Glutamatergic neuron (in vitro differentiated cells): ENCODE data around the gene PI4K2A. TPM values are rescaled to one million over a fixed set of nuclear protein-coding genes. Genes with fewer than 3 reads are reported as not detected.
"Not testable (repeated sequence)": the region's sequence is repeated elsewhere in the genome, so short reads cannot be mapped to it uniquely, and the experiment has no call there.

Experiments
- DNase-seq: peaks from one replicate; pipeline ENCODE4 v3.0.0; 2022
- H3K27ac Mint-ChIP-seq: one replicate; pipeline ENCODE4 v1.8.0; 2020; ENCODE audit warnings: mild to moderate bottlenecking, mixed read lengths, inconsistent platforms; ENCODE audit not compliant: unreplicated experiment
- H3K27me3 Mint-ChIP-seq: one replicate; pipeline ENCODE4 v1.8.0; 2020; ENCODE audit warnings: mild to moderate bottlenecking, moderate library complexity, mixed read lengths, inconsistent platforms; ENCODE audit not compliant: unreplicated experiment
- H3K36me3 Mint-ChIP-seq: one replicate; pipeline ENCODE4 v1.8.0; 2020; ENCODE audit warnings: mild to moderate bottlenecking, mixed read lengths, inconsistent platforms; ENCODE audit not compliant: unreplicated experiment
- H3K4me1 Mint-ChIP-seq: one replicate; pipeline ENCODE4 v1.8.0; 2020; ENCODE audit warnings: mild to moderate bottlenecking, low read depth, mixed read lengths, inconsistent platforms; ENCODE audit not compliant: unreplicated experiment
- H3K4me3 Mint-ChIP-seq: one replicate; pipeline ENCODE4 v1.8.0; 2020; ENCODE audit warnings: mild to moderate bottlenecking, mixed read lengths, inconsistent platforms; ENCODE audit not compliant: unreplicated experiment
- H3K9me3 Mint-ChIP-seq: one replicate; pipeline ENCODE4 v1.8.0; 2020; ENCODE audit warnings: mild to moderate bottlenecking, moderate library complexity, mixed read lengths, inconsistent platforms; ENCODE audit not compliant: unreplicated experiment
- CTCF ChIP-seq: fragments of 200-600 bp; sonication (generic); IDR thresholded peaks from one replicate; pipeline ENCODE4 v1.5.0; 2021; ENCODE audit not compliant: partially characterized antibody, unreplicated experiment
- total RNA-seq: library from RNA; stranded (reverse); fragmentation: NEBNext Ultra II Directional; extraction: Animal tissue kit (Norgen Biotek cat#: 25700); gene quantifications from one replicate; pipeline ENCODE4 v1.2.1, GENCODE V29; 2021; ENCODE audit not compliant: unreplicated experiment

Gene PI4K2A
- total RNA-seq, 1 donor from 2014 or later = 17.9 TPM

DNA sequence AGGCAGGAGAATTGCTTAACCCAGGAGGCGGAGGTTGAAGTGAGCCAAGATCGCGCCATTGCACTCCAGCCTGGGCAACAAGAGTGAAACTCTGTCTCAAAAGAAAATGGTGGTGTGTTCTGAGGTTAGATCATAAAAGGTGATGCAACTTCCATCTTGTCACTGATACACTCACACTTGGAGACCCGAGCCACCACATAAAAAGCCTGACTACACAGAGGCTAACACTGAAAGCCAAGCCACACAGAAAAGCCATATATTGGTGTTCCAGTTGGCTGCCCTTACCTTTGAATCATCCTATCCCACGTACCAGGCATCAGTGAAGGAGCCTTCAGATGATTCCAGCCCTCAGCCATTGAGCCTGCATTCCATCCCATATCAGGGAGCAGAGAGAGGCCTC, 11.2 kb upstream of the PI4K2A start:
- Mint-ChIP-seq H3K4me1 (peaks cover 2% of the 10 kb centered on the region), H3K4me3 (no peak overlapping the region), H3K9me3 (peaks cover 2% of the 10 kb centered on the region), H3K27ac (no peak overlapping the region), H3K27me3 (peaks cover 9% of the 10 kb centered on the region), H3K36me3 (no peaks in the 10 kb centered on the region)
- no peak for TF ChIP-seq CTCF
- no peak for DNase-seq

DNA sequence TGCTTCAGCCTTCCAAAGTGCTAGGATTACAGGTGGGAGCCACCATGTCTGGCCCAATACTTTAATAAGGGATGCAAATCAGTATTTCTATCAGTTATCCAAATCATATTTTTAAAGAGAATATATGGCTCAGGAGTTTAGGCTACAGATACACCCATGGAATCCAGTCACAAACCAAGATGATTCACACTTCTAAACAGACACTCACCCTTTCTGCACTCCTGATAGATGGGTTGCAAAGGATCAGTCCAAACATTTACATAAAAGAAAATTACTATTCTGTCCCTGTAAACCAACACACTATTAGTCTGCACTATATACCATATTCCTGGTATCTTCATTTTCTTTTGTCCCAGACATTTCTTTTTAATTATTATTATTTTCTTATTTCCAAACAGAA, 9.4 kb upstream of the PI4K2A start:
- H3K4me3 Mint-ChIP-seq = no peak overlapping the region
- no peak for DNase-seq
- TF ChIP-seq CTCF = no peak

GRCh38 chr10:97632949-97633884, 7.3 kb upstream of the PI4K2A start, which contains the start of gene MORN4:
TSS of gene MORN4 (minus strand) at chr10:97633500. CDS start at chr10:97619653, 13,847 bp downstream.
- H3K4me1 Mint-ChIP-seq = peaks cover 2% of the 10 kb centered on the region
- peaks cover 9% of the 10 kb centered on the region for H3K27me3 Mint-ChIP-seq
- no peak for TF ChIP-seq CTCF
- no peaks in the 10 kb centered on the region for H3K36me3 Mint-ChIP-seq
- peak within 1 kb of the TSS; percentile 100 for H3K4me3 Mint-ChIP-seq
- H3K27ac Mint-ChIP-seq = peak within 1 kb of the TSS; percentile 95
- DNase-seq = peak; percentile 96
- H3K9me3 Mint-ChIP-seq = peaks cover 2% of the 10 kb centered on the region

More for the DNA sequence above, 9.4 kb upstream of the PI4K2A start:
- no peaks in the 10 kb centered on the region for H3K36me3 Mint-ChIP-seq
- peaks cover 2% of the 10 kb centered on the region for H3K4me1 Mint-ChIP-seq
- peaks cover 9% of the 10 kb centered on the region for H3K27me3 Mint-ChIP-seq
- no peak overlapping the region for H3K27ac Mint-ChIP-seq
- H3K9me3 Mint-ChIP-seq = peaks cover 2% of the 10 kb centered on the region

- H3K27me3 Mint-ChIP-seq = peaks cover 9% of the 10 kb centered on the region
- no peak for DNase-seq
- peak overlapping the region; percentile 95 for H3K27ac Mint-ChIP-seq
- H3K36me3 Mint-ChIP-seq = no peaks in the 10 kb centered on the region
- H3K4me1 Mint-ChIP-seq = peaks cover 2% of the 10 kb centered on the region
- peaks cover 2% of the 10 kb centered on the region for H3K9me3 Mint-ChIP-seq
- TF ChIP-seq CTCF = peak; percentile 63
- peak overlapping the region; percentile 100 for H3K4me3 Mint-ChIP-seq
Observed at GRCh38 chr10:97633921-97634320, 6.5 kb upstream of the PI4K2A start.

DNA sequence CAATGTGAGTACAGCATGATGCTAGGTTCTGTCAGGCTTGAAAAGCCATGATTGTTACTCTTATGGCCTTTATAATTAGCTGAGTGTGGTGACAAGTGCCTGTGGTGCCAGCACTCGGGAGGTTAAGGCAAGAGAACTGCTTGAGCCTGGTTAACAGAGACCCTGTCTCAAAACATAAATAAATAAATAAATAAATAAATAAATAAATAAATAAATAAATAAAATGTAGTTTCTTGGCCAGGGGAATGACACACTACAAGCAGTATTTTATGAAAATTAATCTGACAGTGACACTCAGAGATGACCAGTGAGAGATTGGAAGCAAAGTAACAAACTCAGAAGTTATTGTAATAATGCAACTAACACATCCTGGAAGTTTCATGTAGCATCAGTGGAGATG, 4.9 kb upstream of the PI4K2A start:
- peaks cover 11% of the 10 kb centered on the region for H3K27me3 Mint-ChIP-seq
- H3K4me1 Mint-ChIP-seq = peaks cover 2% of the 10 kb centered on the region
- H3K36me3 Mint-ChIP-seq = no peaks in the 10 kb centered on the region
- no peak for TF ChIP-seq CTCF
- DNase-seq = no peak
- H3K9me3 Mint-ChIP-seq = peaks cover 2% of the 10 kb centered on the region
- H3K27ac Mint-ChIP-seq = no peak overlapping the region
- no peak overlapping the region for H3K4me3 Mint-ChIP-seq

GRCh38 chr10:97639090-97639489, 1.4 kb upstream of the PI4K2A start:
- DNase-seq, H3K4me3 Mint-ChIP-seq, H3K4me1 Mint-ChIP-seq, H3K9me3 Mint-ChIP-seq, H3K27me3 Mint-ChIP-seq, H3K36me3 Mint-ChIP-seq, H3K27ac Mint-ChIP-seq: not testable (repeated sequence)
